ENCODE data around the gene BACH1. TPM values are rescaled to one million over a fixed set of nuclear protein-coding genes. Genes with fewer than 3 reads are reported as not detected.
A peak's percentile ranks its signal among the peaks of the same experiment; 100 is the strongest.
"Not testable (repeated sequence)": the region's sequence is repeated elsewhere in the genome, so short reads cannot be mapped to it uniquely, and the experiment has no call there.

The BACH1 gene
- total RNA-seq (2022) (54.0 and 65.2 TPM in 2 replicates), Bru-seq, nascent RNA (percentile 94 among the genes with signal in this experiment), BruChase-seq, experiment 1, labeled RNA remaining after a 2-hour chase (percentile 95 among the genes with signal in this experiment), BruChase-seq, experiment 2, labeled RNA remaining after a 6-hour chase (percentile 85 among the genes with signal in this experiment)
- long read RNA-seq, full-length matches to known transcripts, result 15 of 28 reads
- long read RNA-seq, partial matches to known transcripts, result 5 of 28 reads
- long read RNA-seq, other reads (novel, unspliced or antisense), result 8 of 28 reads

- peaks cover 3% of the 10 kb centered on the region; the same call in 1 of the 2 replicates for H3K9me3 ChIP-seq
- H3K4me3 ChIP-seq (ENCODE audit: low read depth, low read length), result peak within 1 kb of the TSS; percentile 88
- intact Hi-C loops (cut with micrococcal nuclease; ENCODE audit: unreplicated experiment), result loop anchor here (1.0 to 5.0 kb wide), 4 partner anchors 26 to 221 kb away; no protein-coding TSS in a partner anchor
- Mint-ChIP-seq H3K4me1 (ENCODE audit: low read depth, unreplicated experiment) (peaks cover 11% of the 10 kb centered on the region), H3K27me3 (ENCODE audit: insufficient read depth, unreplicated experiment) (no peaks in the 10 kb centered on the region), H3K27ac (ENCODE audit: unreplicated experiment) (peak within 1 kb of the TSS; percentile 98), H3K4me3 (ENCODE audit: unreplicated experiment) (peak within 1 kb of the TSS; percentile 98), H3K36me3 (ENCODE audit: insufficient read depth, unreplicated experiment) (peaks cover 13% of the 10 kb centered on the region), H3K9me3 (ENCODE audit: unreplicated experiment) (no peaks in the 10 kb centered on the region)
- peaks cover 28% of the 10 kb centered on the region for H3K4me1 ChIP-seq
- H3K36me3 ChIP-seq (ENCODE audit: control insufficient read depth, insufficient read depth, low read length), result 0 out of 2 replicates have a peak, but pooled peaks cover 2% of the 10 kb centered on the region
- no peaks in the 10 kb centered on the region for H3K27me3 ChIP-seq (replicated peaks; ENCODE audit: control insufficient read depth, insufficient read depth, low read length)
- peak; percentile 89 to 92 for DNase-seq
- no TSS peak for BruUV-seq (replicated peaks)
- peak in 1 of 2 experiments; percentile 33 for TF ChIP-seq CTCF (IDR thresholded peaks at IDR 0.05; ENCODE audit: insufficient read depth in 1 of 2, low read depth in 1 of 2, low read length in 1 of 2, severe bottlenecking in 1 of 2, unreplicated experiment in 1 of 2)
- CTCF ChIA-PET, result interaction anchor here (0.6 to 2.0 kb wide), 7 partner anchors 30 to 134 kb away, joined by 3 to 8 read pairs (median 5); no protein-coding TSS in a partner anchor
- POLR2A ChIA-PET, result interaction anchor here (0.7 to 3.4 kb wide), 3 partner anchors 104 to 296 kb away, joined by 3 to 17 read pairs (median 4); no protein-coding TSS in a partner anchor
These were observed at the start of gene BACH1 for GRCh38 chr21:29298348-29299045. Gene BACH1, plus strand, starts transcription at chr21:29298922. Its CDS starts 22,359 bp downstream, at chr21:29321281.

- H3K27me3 Mint-ChIP-seq (ENCODE audit: insufficient read depth, unreplicated experiment); CTCF ChIA-PET; H3K27me3 ChIP-seq (replicated peaks; ENCODE audit: control insufficient read depth, insufficient read depth, low read length); H3K4me1 Mint-ChIP-seq (ENCODE audit: low read depth, unreplicated experiment); H3K4me3 ChIP-seq (ENCODE audit: low read depth, low read length); H3K36me3 ChIP-seq (ENCODE audit: control insufficient read depth, insufficient read depth, low read length); DNase-seq; POLR2A ChIA-PET; intact Hi-C loops (cut with micrococcal nuclease; ENCODE audit: unreplicated experiment); H3K4me1 ChIP-seq; H3K4me3 Mint-ChIP-seq (ENCODE audit: unreplicated experiment); BruUV-seq (replicated peaks); H3K27ac Mint-ChIP-seq (ENCODE audit: unreplicated experiment); H3K36me3 Mint-ChIP-seq (ENCODE audit: insufficient read depth, unreplicated experiment): not testable (repeated sequence)
- peaks cover 12% of the 10 kb centered on the region for H3K9me3 Mint-ChIP-seq (ENCODE audit: unreplicated experiment)
- peaks cover 16% of the 10 kb centered on the region for H3K9me3 ChIP-seq
These were observed 49.4 kb upstream of the BACH1 start for GRCh38 chr21:29249289-29249688.

- CTCF ChIA-PET, result no interaction called here
These were observed 48.1 kb upstream of the BACH1 start for GRCh38 chr21:29250636-29251035.

GRCh38 chr21:29253861-29254260, 44.9 kb upstream of the BACH1 start:
- H3K36me3 ChIP-seq (ENCODE audit: control insufficient read depth, insufficient read depth, low read length); H3K36me3 Mint-ChIP-seq (ENCODE audit: insufficient read depth, unreplicated experiment); BruUV-seq (replicated peaks); H3K4me3 Mint-ChIP-seq (ENCODE audit: unreplicated experiment); DNase-seq; H3K27me3 ChIP-seq (replicated peaks; ENCODE audit: control insufficient read depth, insufficient read depth, low read length); H3K27ac Mint-ChIP-seq (ENCODE audit: unreplicated experiment); intact Hi-C loops (cut with micrococcal nuclease; ENCODE audit: unreplicated experiment); H3K4me3 ChIP-seq (ENCODE audit: low read depth, low read length); CTCF ChIA-PET; H3K4me1 Mint-ChIP-seq (ENCODE audit: low read depth, unreplicated experiment); POLR2A ChIA-PET; H3K27me3 Mint-ChIP-seq (ENCODE audit: insufficient read depth, unreplicated experiment): not testable (repeated sequence)
- Histone ChIP-seq H3K4me1 (peaks cover 10% of the 10 kb centered on the region), H3K9me3 (peaks cover 17% of the 10 kb centered on the region)
- peaks cover 12% of the 10 kb centered on the region for H3K9me3 Mint-ChIP-seq (ENCODE audit: unreplicated experiment)

More at GRCh38 chr21:29250636-29251035, 48.1 kb upstream of the BACH1 start:
- no peak for DNase-seq
- Histone ChIP-seq H3K36me3 (ENCODE audit: control insufficient read depth, insufficient read depth, low read length) (no peaks in the 10 kb centered on the region), H3K9me3 (peaks cover 17% of the 10 kb centered on the region), H3K4me3 (ENCODE audit: low read depth, low read length) (no peak overlapping the region), H3K27me3 (replicated peaks; ENCODE audit: control insufficient read depth, insufficient read depth, low read length) (no peaks in the 10 kb centered on the region), H3K4me1 (no peaks in the 10 kb centered on the region)
- no peak for TF ChIP-seq CTCF (IDR thresholded peaks at IDR 0.05; ENCODE audit: insufficient read depth in 1 of 2, low read depth in 1 of 2, low read length in 1 of 2, severe bottlenecking in 1 of 2, unreplicated experiment in 1 of 2)
- H3K9me3 Mint-ChIP-seq (ENCODE audit: unreplicated experiment), result peaks cover 12% of the 10 kb centered on the region
- no peaks in the 10 kb centered on the region for H3K27me3 Mint-ChIP-seq (ENCODE audit: insufficient read depth, unreplicated experiment)
- no TSS peak for BruUV-seq (replicated peaks)
- H3K4me3 Mint-ChIP-seq (ENCODE audit: unreplicated experiment), result no peak overlapping the region
- POLR2A ChIA-PET, result no interaction called here
- intact Hi-C loops (cut with micrococcal nuclease; ENCODE audit: unreplicated experiment), result no loop called here
- no peaks in the 10 kb centered on the region for H3K4me1 Mint-ChIP-seq (ENCODE audit: low read depth, unreplicated experiment)
- H3K27ac Mint-ChIP-seq (ENCODE audit: unreplicated experiment), result no peak overlapping the region
- peaks cover 8% of the 10 kb centered on the region for H3K36me3 Mint-ChIP-seq (ENCODE audit: insufficient read depth, unreplicated experiment)
